Gastrocnemius medialis (tissue), 4 donors: ENCODE measurements around the gene RAB17. TPM values are rescaled to one million over a fixed set of nuclear protein-coding genes. Genes with fewer than 3 reads are reported as not detected.

Source experiments
- ATAC-seq, 2 donors: fragments of 150-250 bp; one replicate each; pipeline ENCODE4 v1.9.1; 2016
- DNase-seq, 2 donors: peaks; one replicate each; pipeline ENCODE4 v3.0.0-alpha.2; 2019
- H3K27ac ChIP-seq, 4 donors: fragments of 200-600 bp; sonication (generic); 1 replicate in 1 of 4; 2 replicates in 3 of 4; pipeline ENCODE4 v1.5.1; 2016 to 2018; ENCODE audit warnings: mild to moderate bottlenecking in 2 of 4, moderate library complexity in 1 of 4
- H3K27me3 ChIP-seq, 3 donors: fragments of 200-600 bp; sonication (generic) in 2 of 3; 1 replicate in 1 of 3; 2 replicates in 2 of 3; pipeline versions ENCODE4 v1.5.1 to v1.6.0; 2016 to 2019; ENCODE audit warnings: mild to moderate bottlenecking in 1 of 3, moderate library complexity in 1 of 3
- H3K36me3 ChIP-seq, 2 donors: fragments of 200-600 bp; sonication (generic) in 1 of 2; one replicate each; pipeline ENCODE4 v1.5.1; 2017 to 2018
- H3K4me1 ChIP-seq, 2 donors: fragments of 200-600 bp; sonication (generic) in 1 of 2; one replicate each; pipeline ENCODE4 v1.5.1; 2016 to 2017; ENCODE audit warnings: mild to moderate bottlenecking in 2 of 2
- H3K4me3 ChIP-seq, 4 donors: fragments of 200-600 bp; sonication (generic) in 3 of 4; 1 replicate in 1 of 4; 2 replicates in 3 of 4; pipeline ENCODE4 v1.5.1; 2016 to 2019; ENCODE audit warnings: mild to moderate bottlenecking in 2 of 4
- H3K9me3 ChIP-seq, 3 donors: fragments of 200-600 bp; sonication (generic) in 2 of 3; 1 replicate in 1 of 3; 2 replicates in 2 of 3; pipeline ENCODE4 v1.5.1; 2016 to 2019
- POLR2A ChIP-seq, 2 donors: fragments of 450-650 bp; IDR thresholded peaks; one replicate each; pipeline ENCODE4 v1.6.1; 2017; ENCODE audit warnings: antibody characterized with exemption in 2 of 2, mild to moderate bottlenecking in 2 of 2, moderate library complexity in 2 of 2
- in situ Hi-C, 4 donors: fragments of 200-750 bp; cut with MboI; loops; one replicate each; pipeline versions ENCODE4 v1.15.0 to v1.8.0; 2017; ENCODE audit warnings: low sequenced_read_pairs in 4 of 4
- intact Hi-C: fragments of 100-400 bp; cut with DNase I; formaldehyde crosslinking; loops from one replicate; pipeline ENCODE4 v1.15.1; 2023; ENCODE audit warnings: low total_unique reads
- total RNA-seq, 4 donors: library from RNA; depleted of rRNA; stranded (reverse); fragments of >200 nt; gene quantifications; one replicate each; pipeline versions ENCODE4 v1.1.0 to v1.2.3, GENCODE V29; 2016
- TF ChIP-seq, protein P1 (sequence below), 5 experiments: fragments of 450-650 bp in 3 of 5; fragments of 200-600 bp in 2 of 5; sonication (generic) in 2 of 5; IDR thresholded peaks in 4 of 5; conservative IDR thresholded peaks in 1 of 5; 1 replicate in 4 of 5; 2 replicates in 1 of 5; pipeline ENCODE4 v1.5.1; 2016 to 2019; ENCODE audit warnings: antibody characterized with exemption in 5 of 5, mild to moderate bottlenecking in 3 of 5, moderate library complexity in 3 of 5

Gene RAB17, protein sequence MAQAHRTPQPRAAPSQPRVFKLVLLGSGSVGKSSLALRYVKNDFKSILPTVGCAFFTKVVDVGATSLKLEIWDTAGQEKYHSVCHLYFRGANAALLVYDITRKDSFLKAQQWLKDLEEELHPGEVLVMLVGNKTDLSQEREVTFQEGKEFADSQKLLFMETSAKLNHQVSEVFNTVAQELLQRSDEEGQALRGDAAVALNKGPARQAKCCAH
- total RNA-seq, result 1 to 10 TPM in 1 of 4 donors, under 1 TPM in 1, not detected in 2; 0.42 to 1.3 TPM

GRCh38 chr2:237590272-237591140, at the start of gene RAB17:
Gene RAB17, minus strand, starts transcription at chr2:237590734. Its CDS starts 4,580 bp downstream, at chr2:237586154.
- no peaks in the 10 kb centered on the region for H3K9me3 ChIP-seq
- DNase-seq, result peak in 1 of 2 donors; percentile 46
- H3K27me3 ChIP-seq, result no peaks in the 10 kb centered on the region
- intact Hi-C loops, result no loop called here
- H3K36me3 ChIP-seq, result no peaks in the 10 kb centered on the region
- peak; percentile 31 to 77 for ATAC-seq
- H3K4me3 ChIP-seq, result no peak within 1 kb of the TSS
- H3K27ac ChIP-seq, result no peak within 1 kb of the TSS
- in situ Hi-C loops, result loop anchor here in 1 of 4 donors (10.0 kb wide), 2 partner anchors 64 to 154 kb away; no protein-coding TSS in a partner anchor
- TF ChIP-seq, protein P1, sequence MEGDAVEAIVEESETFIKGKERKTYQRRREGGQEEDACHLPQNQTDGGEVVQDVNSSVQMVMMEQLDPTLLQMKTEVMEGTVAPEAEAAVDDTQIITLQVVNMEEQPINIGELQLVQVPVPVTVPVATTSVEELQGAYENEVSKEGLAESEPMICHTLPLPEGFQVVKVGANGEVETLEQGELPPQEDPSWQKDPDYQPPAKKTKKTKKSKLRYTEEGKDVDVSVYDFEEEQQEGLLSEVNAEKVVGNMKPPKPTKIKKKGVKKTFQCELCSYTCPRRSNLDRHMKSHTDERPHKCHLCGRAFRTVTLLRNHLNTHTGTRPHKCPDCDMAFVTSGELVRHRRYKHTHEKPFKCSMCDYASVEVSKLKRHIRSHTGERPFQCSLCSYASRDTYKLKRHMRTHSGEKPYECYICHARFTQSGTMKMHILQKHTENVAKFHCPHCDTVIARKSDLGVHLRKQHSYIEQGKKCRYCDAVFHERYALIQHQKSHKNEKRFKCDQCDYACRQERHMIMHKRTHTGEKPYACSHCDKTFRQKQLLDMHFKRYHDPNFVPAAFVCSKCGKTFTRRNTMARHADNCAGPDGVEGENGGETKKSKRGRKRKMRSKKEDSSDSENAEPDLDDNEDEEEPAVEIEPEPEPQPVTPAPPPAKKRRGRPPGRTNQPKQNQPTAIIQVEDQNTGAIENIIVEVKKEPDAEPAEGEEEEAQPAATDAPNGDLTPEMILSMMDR (IDR thresholded peaks at IDR 0.05 in 4 of 5, conservative IDR thresholded peaks at IDR 0.05 in 1 of 5), result no peak
- TF ChIP-seq POLR2A (IDR thresholded peaks at IDR 0.05), result no peak
- peaks cover 14 to 15% of the 10 kb centered on the region in 2 donors for H3K4me1 ChIP-seq

DNA sequence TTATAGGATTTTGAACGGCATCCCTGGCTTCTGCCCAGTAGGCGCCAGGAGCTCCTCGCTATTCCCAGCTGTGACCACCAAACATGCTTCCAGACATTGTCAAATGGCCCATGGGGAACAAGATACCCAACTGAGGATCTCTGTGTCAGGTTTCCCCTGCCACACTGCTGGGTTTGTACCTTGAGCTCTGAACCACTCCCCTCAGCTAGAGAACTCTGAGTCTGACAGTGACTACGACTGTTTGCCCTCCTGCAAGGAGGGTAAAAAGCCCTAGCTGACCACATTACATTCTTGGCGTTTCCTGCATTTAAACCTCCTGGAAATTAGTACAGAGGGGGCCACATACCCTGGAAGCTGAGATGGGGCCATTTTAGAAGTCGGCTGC, 49.3 kb upstream of the RAB17 start:
- ATAC-seq (peak; percentile 72 to 77), DNase-seq (peak; percentile 51 to 78)
- Histone ChIP-seq H3K36me3 (no peaks in the 10 kb centered on the region), H3K27me3 (no peaks in the 10 kb centered on the region), H3K4me1 (peaks cover 65 to 82% of the 10 kb centered on the region in 2 donors), H3K4me3 (peak overlapping the region; percentile 4 to 27 (median 14)), H3K27ac (peak overlapping the region; percentile 88 to 96 (median 94)), H3K9me3 (no peaks in the 10 kb centered on the region)
- intact Hi-C loops, result loop anchor here (10.0 kb wide), 1 partner anchor 1395 kb away; no protein-coding TSS in a partner anchor
- in situ Hi-C loops, result no loop called here
- peak in 1 of 2 donors; percentile 16 for TF ChIP-seq POLR2A (IDR thresholded peaks at IDR 0.05)
- TF ChIP-seq, protein P1 (IDR thresholded peaks at IDR 0.05 in 4 of 5, conservative IDR thresholded peaks at IDR 0.05 in 1 of 5), result peak in 1 of 5 experiments; percentile 39

DNA sequence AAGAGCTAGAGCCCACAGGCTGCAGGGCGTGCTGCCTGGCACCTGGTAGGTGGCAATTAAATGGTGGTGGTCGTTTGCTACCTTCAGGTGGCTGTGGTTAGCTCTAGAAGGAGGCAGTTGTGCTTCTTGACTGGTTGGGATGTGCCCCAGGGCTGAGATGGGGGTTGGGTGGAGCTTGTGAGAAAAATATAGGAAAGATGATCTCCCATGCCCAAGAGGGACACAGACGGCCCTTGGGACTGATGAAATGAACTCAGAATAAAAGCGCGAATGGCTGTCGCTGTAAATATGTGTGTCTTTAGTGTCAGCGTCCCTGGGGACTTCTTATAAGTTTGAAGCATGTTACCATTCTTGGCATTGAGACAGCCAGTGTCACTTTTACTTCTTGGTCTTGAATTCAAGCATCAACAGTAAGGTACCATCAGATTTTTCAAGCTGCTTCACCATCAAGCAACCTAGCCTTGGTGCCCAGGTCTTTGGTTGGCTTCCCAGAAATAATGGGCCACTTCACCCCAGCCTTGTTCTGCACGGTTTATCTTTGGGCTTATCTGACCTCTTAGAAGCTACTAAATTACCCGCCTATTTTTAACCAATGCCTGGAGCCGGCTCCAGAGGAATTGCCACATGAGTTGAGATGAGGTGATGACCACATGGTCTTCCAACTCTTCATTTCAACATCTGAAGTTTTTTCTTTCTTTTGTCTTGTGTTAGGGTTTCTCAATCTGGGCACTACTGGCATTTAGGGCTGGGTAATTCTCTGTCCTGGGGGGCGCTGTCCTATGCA, 48.7 kb upstream of the RAB17 start:
- H3K4me1 ChIP-seq, result peaks cover 60 to 78% of the 10 kb centered on the region in 2 donors
- ATAC-seq, result peak; percentile 70 to 75

GRCh38 chr2:237638176-237638575, 47.6 kb upstream of the RAB17 start:
- Histone ChIP-seq H3K27ac (peak overlapping the region; percentile 88 to 96 (median 94)), H3K4me1 (peaks cover 60 to 78% of the 10 kb centered on the region in 2 donors), H3K27me3 (no peaks in the 10 kb centered on the region), H3K36me3 (no peaks in the 10 kb centered on the region), H3K4me3 (no peak overlapping the region), H3K9me3 (no peaks in the 10 kb centered on the region)
- TF ChIP-seq, protein P1 (IDR thresholded peaks at IDR 0.05 in 4 of 5, conservative IDR thresholded peaks at IDR 0.05 in 1 of 5), result no peak
- TF ChIP-seq POLR2A (IDR thresholded peaks at IDR 0.05), result no peak
- DNase-seq (no peak), ATAC-seq (no peak)
- in situ Hi-C loops (no loop called here), intact Hi-C loops (loop anchor here (10.0 kb wide), 1 partner anchor 1393 kb away; no protein-coding TSS in a partner anchor)

More for the DNA sequence above, 48.7 kb upstream of the RAB17 start:
- intact Hi-C loops, result loop anchor here (10.0 kb wide), 1 partner anchor 1394 kb away; no protein-coding TSS in a partner anchor
- TF ChIP-seq, protein P1 (IDR thresholded peaks at IDR 0.05 in 4 of 5, conservative IDR thresholded peaks at IDR 0.05 in 1 of 5), result peak in 1 of 5 experiments; percentile 49
- no peak for TF ChIP-seq POLR2A (IDR thresholded peaks at IDR 0.05)
- Histone ChIP-seq H3K36me3 (no peaks in the 10 kb centered on the region), H3K27me3 (no peaks in the 10 kb centered on the region), H3K4me3 (peak overlapping the region in 2 of 4 donors; percentile 11 to 27), H3K27ac (peak overlapping the region; percentile 88 to 96 (median 94)), H3K9me3 (no peaks in the 10 kb centered on the region)
- in situ Hi-C loops, result no loop called here
- peak; percentile 56 to 86 for DNase-seq
